HepG2 (cell line): ENCODE results near the gene VDR. TPM values are rescaled to one million over a fixed set of nuclear protein-coding genes. Genes with fewer than 3 reads are reported as not detected.

ENCODE experiments used
- ATAC-seq: fragments of 200-7000 bp; cut with Tn5 transposase; 3 replicates; pipeline ENCODE4 v1.9.1; 2020; ENCODE audit warnings: mild to moderate bottlenecking, moderate library complexity
- BruUV-seq: library from RNA; stranded (reverse); fragments of 400-500 nt; replicated peaks from 2 replicates; lab custom pipeline; 2021; lab: Mats Ljungman, UMichigan
- CTCF ChIA-PET: fragments of 300-600 bp; formaldehyde crosslinking; extraction: SDS; loops from one replicate; lab custom pipeline; 2021; ENCODE audit warnings: low total read pairs, inconsistent platforms, low intra/inter-chr PET ratio; lab: Yijun Ruan, JAX
- POLR2A ChIA-PET: fragments of 350-600 bp; sonication (Branson Sonifier 250); formaldehyde crosslinking; loops from one replicate; lab custom pipeline; 2020; ENCODE audit warnings: antibody characterized with exemption, inconsistent platforms; lab: Yijun Ruan, JAX
- DNase-seq: peaks from one replicate; pipeline ENCODE4 v3.0.0-alpha.2; 2015; ENCODE audit warnings: low spot score
- FAIRE-seq: peaks from 3 replicates; lab custom pipeline; 2011; peaks lifted over from hg19 to GRCh38; lab: Jason Lieb, UNC
- H2AFZ ChIP-seq: one replicate; pipeline ENCODE4 v1.6.1; 2011; ENCODE audit warnings: low read length, inconsistent platforms
- H3K27ac ChIP-seq: fragments of 300-600 bp; 3 replicates; pipeline ENCODE4 v1.8.0; 2011; ENCODE audit warnings: mixed run types, mild to moderate bottlenecking, mixed read lengths, low read length, inconsistent platforms; ENCODE audit not compliant: insufficient read depth; ENCODE audit errors: extremely low read length
- H3K27me3 ChIP-seq, 2 experiments: fragments of 200-600 bp in 1 of 2; 2 replicates in 1 of 2; 3 replicates in 1 of 2; pipeline versions ENCODE4 v1.6.0 to v1.8.0; 2011; ENCODE audit warnings: low read length in 2 of 2, mild to moderate bottlenecking in 2 of 2, moderate library complexity in 2 of 2, inconsistent platforms in 1 of 2; ENCODE audit not compliant: insufficient read depth in 2 of 2, control insufficient read depth in 1 of 2
- H3K36me3 ChIP-seq, 2 experiments: fragments of 200-600 bp in 1 of 2; replicated peaks in 1 of 2; 2 replicates in 1 of 2; 3 replicates in 1 of 2; pipeline versions ENCODE4 v1.5.1 to v1.8.0; 2011; ENCODE audit warnings: low read length in 2 of 2, inconsistent platforms in 1 of 2; ENCODE audit not compliant: insufficient read depth in 2 of 2, control insufficient read depth in 1 of 2
- H3K4me1 ChIP-seq: 2 replicates; pipeline ENCODE4 v1.5.1; 2012; ENCODE audit warnings: low read length, inconsistent platforms; ENCODE audit not compliant: insufficient read depth
- H3K4me2 ChIP-seq: 2 replicates; pipeline ENCODE4 v1.6.0; 2011; ENCODE audit warnings: low read depth, low read length, inconsistent platforms
- H3K4me3 ChIP-seq, 3 experiments: fragments of 200-600 bp in 1 of 3; sonication (generic), shearing (Covaris generic) in 1 of 3; replicated peaks in 1 of 3; 2 replicates each; pipeline ENCODE4 v1.5.1; 2011 to 2016; ENCODE audit warnings: low read length in 3 of 3, inconsistent platforms in 2 of 3, low read depth in 2 of 3, mild to moderate bottlenecking in 2 of 3, control low read depth in 1 of 3, mixed read lengths in 1 of 3; ENCODE audit not compliant: insufficient read depth in 1 of 3
- H3K79me2 ChIP-seq: one replicate; pipeline ENCODE4 v1.6.1; 2011; ENCODE audit warnings: low read length, inconsistent platforms; ENCODE audit not compliant: insufficient read depth
- H3K9ac ChIP-seq: 2 replicates; pipeline ENCODE4 v1.6.0; 2011; ENCODE audit warnings: mild to moderate bottlenecking, low read depth, low read length, inconsistent platforms; ENCODE audit not compliant: insufficient read depth
- H3K9me3 ChIP-seq: 2 replicates; pipeline ENCODE4 v1.5.1; 2012; ENCODE audit warnings: mild to moderate bottlenecking, low read length
- H4K20me1 ChIP-seq: 2 replicates; pipeline ENCODE4 v1.6.0; 2011; ENCODE audit warnings: inconsistent platforms, mild to moderate bottlenecking, low read length, moderate library complexity; ENCODE audit not compliant: insufficient read depth
- CEBPB ChIP-seq: IDR thresholded peaks from 2 replicates; pipeline ENCODE4 v1.6.1; 2011; ENCODE audit warnings: low read depth, low read length, improper control_type of control experiment, borderline replicate concordance
- CHD4 ChIP-seq: fragments of 200-600 bp; sonication (generic); IDR thresholded peaks from 2 replicates; pipeline ENCODE4 v1.7.0; 2017; ENCODE audit warnings: mild to moderate bottlenecking, low read length, borderline replicate concordance
- DR1 ChIP-seq: sonication (generic); formaldehyde crosslinking; IDR thresholded peaks from 2 replicates; pipeline ENCODE4 v1.8.0; 2021; ENCODE audit warnings: mild to moderate bottlenecking, missing genetic modification reagents, inconsistent platforms
- ELF4 ChIP-seq: sonication (generic); formaldehyde crosslinking; IDR thresholded peaks from 2 replicates; pipeline ENCODE4 v1.5.0; 2020; ENCODE audit warnings: missing genetic modification reagents, mild to moderate bottlenecking, moderate library complexity, borderline replicate concordance
- HOXA7 ChIP-seq: sonication (generic); formaldehyde crosslinking; IDR thresholded peaks from 2 replicates; pipeline ENCODE4 v1.8.1; 2022; ENCODE audit warnings: mild to moderate bottlenecking, missing genetic modification reagents, moderate library complexity
- JDP2 ChIP-seq: sonication (generic); formaldehyde crosslinking; IDR thresholded peaks from 2 replicates; pipeline ENCODE4 v1.8.1; 2022; ENCODE audit warnings: missing genetic modification reagents, borderline replicate concordance
- KDM5B ChIP-seq: sonication (generic); formaldehyde crosslinking; IDR thresholded peaks from 2 replicates; pipeline ENCODE4 v1.4.0; 2020; ENCODE audit warnings: missing genetic modification reagents, mild to moderate bottlenecking, borderline replicate concordance
- MAFF ChIP-seq: IDR thresholded peaks from 2 replicates; pipeline ENCODE4 v1.6.1; 2011; ENCODE audit warnings: low read depth, low read length, improper control_type of control experiment
- MEF2D ChIP-seq: sonication (generic); formaldehyde crosslinking; IDR thresholded peaks from 2 replicates; pipeline ENCODE4 v1.5.1; 2020; ENCODE audit warnings: mild to moderate bottlenecking, missing genetic modification reagents
- MEIS1 ChIP-seq: sonication (generic); formaldehyde crosslinking; IDR thresholded peaks from 2 replicates; pipeline ENCODE4 v1.9.0; 2021; ENCODE audit warnings: mild to moderate bottlenecking, missing genetic modification reagents, moderate library complexity, borderline replicate concordance
- PRPF4 ChIP-seq: fragments of 200-400 bp; formaldehyde crosslinking; IDR thresholded peaks from 2 replicates; pipeline ENCODE4 v1.6.1; 2016; ENCODE audit warnings: low read length, low read depth; ENCODE audit not compliant: poor library complexity, severe bottlenecking
- SIN3A ChIP-seq: IDR thresholded peaks from 2 replicates; pipeline ENCODE4 v1.6.1; 2011; ENCODE audit warnings: low read depth, mild to moderate bottlenecking, control low read depth, low read length, borderline replicate concordance
- ZBTB20 ChIP-seq: sonication (generic); formaldehyde crosslinking; IDR thresholded peaks from 2 replicates; pipeline ENCODE4 v1.8.1; 2023; ENCODE audit warnings: missing genetic modification reagents, low read depth, mild to moderate bottlenecking, borderline replicate concordance
- ZBTB7B ChIP-seq: sonication (generic); formaldehyde crosslinking; IDR thresholded peaks from 2 replicates; pipeline ENCODE4 v1.4.0; 2020; ENCODE audit warnings: missing genetic modification reagents
- ZNF121 ChIP-seq: sonication (generic); formaldehyde crosslinking; IDR thresholded peaks from 2 replicates; pipeline ENCODE4 v1.5.0; 2020; ENCODE audit warnings: mild to moderate bottlenecking, missing genetic modification reagents
- ZNF550 ChIP-seq: sonication (generic); formaldehyde crosslinking; IDR thresholded peaks from 2 replicates; pipeline ENCODE4 v1.4.0; 2020; ENCODE audit warnings: mild to moderate bottlenecking, missing genetic modification reagents, borderline replicate concordance
- ZNF570 ChIP-seq: sonication (generic); formaldehyde crosslinking; IDR thresholded peaks from 2 replicates; pipeline ENCODE4 v1.4.0; 2020; ENCODE audit warnings: mild to moderate bottlenecking, missing genetic modification reagents, borderline replicate concordance
- ZNF598 ChIP-seq: sonication (generic); formaldehyde crosslinking; IDR thresholded peaks from 2 replicates; pipeline ENCODE4 v1.5.1; 2020; ENCODE audit warnings: mild to moderate bottlenecking, missing genetic modification reagents, borderline replicate concordance
- WGBS: methylation state at CpG from one replicate; pipeline ENCODE4 v1.1.6; 2017; ENCODE audit warnings: low lambda C conversion rate; 5-methylcytosine and 5-hydroxymethylcytosine counted together
- in situ Hi-C: cut with HindIII; loops from 2 replicates; pipeline ENCODE4 v1.10.0; 2017; ENCODE audit warnings: low pct_unique_long_range_greater_than_20kb; ENCODE audit not compliant: extremely low pct_ligation_motif_present
- intact Hi-C: fragments of 100-400 bp; cut with micrococcal nuclease; formaldehyde crosslinking; loops from one replicate; pipeline ENCODE4 v1.10.0; 2022; ENCODE audit not compliant: unreplicated experiment
- polyA plus RNA-seq, 8 experiments: library from polyadenylated mRNA; depleted of rRNA in 3 of 8; stranded (reverse) in 7 of 8; unstranded in 1 of 8; fragments of >200 nt; fragmentation: Illumina TruSeq in 4 of 8; extraction: Trizol in 4 of 8; gene quantifications; 2 replicates each; pipeline versions ENCODE4 v1.2.1 to v1.2.3, GENCODE V29; 2011 to 2016; ENCODE audit warnings: low read depth in 4 of 8, missing spikeins in 1 of 8, mixed read lengths in 1 of 8; ENCODE audit not compliant: insufficient read depth in 1 of 8
- total RNA-seq, 5 experiments: library from RNA; depleted of rRNA; stranded (reverse); fragments of >200 nt; fragmentation: Illumina TruSeq; extraction: Trizol; gene quantifications; 2 replicates each; pipeline ENCODE4 v1.2.3, GENCODE V29; 2016; ENCODE audit warnings: low read depth in 1 of 5
- TF ChIP-seq, protein P1 (sequence below): sonication (generic); formaldehyde crosslinking; IDR thresholded peaks from 2 replicates; pipeline ENCODE4 v1.4.0; 2020; ENCODE audit warnings: missing genetic modification reagents

Gene VDR
- total and polyA plus RNA-seq, 2 of the 13 experiments (the other 11 are each of a cell fraction or from before 2014, with no cell fraction given): 0.08 to 0.33 TPM

DNA sequence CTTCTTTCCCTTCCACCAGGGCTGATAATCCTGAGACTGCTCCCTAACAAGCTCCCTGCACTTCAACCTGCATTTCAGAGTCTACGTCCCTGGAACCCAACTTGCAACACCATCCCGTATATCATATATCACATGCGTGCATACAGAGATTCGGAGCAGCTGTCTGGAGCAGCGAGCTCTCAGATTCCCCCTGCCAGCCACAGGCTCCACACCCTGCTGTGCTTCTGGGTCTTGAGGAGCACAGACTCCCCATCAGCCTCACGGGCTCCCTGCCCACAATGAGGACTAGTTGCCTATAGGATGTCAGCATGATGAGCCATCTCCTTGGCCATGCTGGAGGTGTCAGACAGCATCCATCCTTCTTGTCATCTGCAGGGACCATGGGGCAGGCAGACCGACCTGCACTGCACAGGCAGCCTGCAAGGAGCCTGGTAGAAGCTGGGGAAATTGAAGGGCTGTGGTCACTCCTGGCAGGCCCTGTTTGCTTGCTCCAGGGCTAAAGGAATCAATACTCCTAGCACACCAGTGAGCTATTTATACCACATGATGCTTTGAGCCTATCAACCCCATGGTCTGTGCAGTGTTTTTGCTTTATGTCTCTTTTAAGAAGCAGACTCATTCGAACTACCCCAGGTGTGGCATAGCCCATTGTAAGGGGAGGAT, 65.4 kb downstream of the VDR start:
- POLR2A ChIA-PET: interaction anchor here (1.0 to 1.5 kb wide), 2 partner anchors 11 to 19 kb away, joined by 3 to 7 read pairs; no protein-coding TSS in a partner anchor
- H3K79me2 ChIP-seq: no peaks in the 10 kb centered on the region
- no peak overlapping the region for H3K27ac ChIP-seq
- no peak; the same call in 2 of the 3 replicates for ATAC-seq
- H3K27me3 ChIP-seq: peaks cover 3 to 9% of the 10 kb centered on the region in 2 experiments; a peak in 3 of 5 replicates
- DNase-seq: no peak
- H3K36me3 ChIP-seq: no peaks in the 10 kb centered on the region
- intact Hi-C loops: no loop called here
- no peak overlapping the region for H2AFZ ChIP-seq
- no peak overlapping the region for H3K4me2 ChIP-seq
- CTCF ChIA-PET: interaction anchor here (0.7 to 2.9 kb wide), 8 partner anchors 13 to 124 kb away, joined by 3 to 33 read pairs (median 9); no protein-coding TSS in a partner anchor
- WGBS: 42% methylated on average over 7 of the region's 8 CpGs
- TF ChIP-seq CHD4 (no peak), ZNF121 (CRISPR knock-in tag) (no peak), KDM5B (CRISPR knock-in tag) (no peak), ZNF550 (CRISPR knock-in tag) (no peak), ZNF570 (no peak), ZBTB7B (CRISPR knock-in tag) (no peak), ZBTB20 (CRISPR knock-in tag) (no peak), MEF2D (CRISPR knock-in tag) (no peak), PRPF4 (no peak), ZNF598 (no peak), DR1 (no peak), ELF4 (CRISPR knock-in tag) (no peak), HOXA7 (CRISPR knock-in tag) (no peak), JDP2 (CRISPR knock-in tag) (no peak), MAFF (no peak), CEBPB (no peak), SIN3A (no peak), MEIS1 (CRISPR knock-in tag) (no peak)
- TF ChIP-seq, protein P1, sequence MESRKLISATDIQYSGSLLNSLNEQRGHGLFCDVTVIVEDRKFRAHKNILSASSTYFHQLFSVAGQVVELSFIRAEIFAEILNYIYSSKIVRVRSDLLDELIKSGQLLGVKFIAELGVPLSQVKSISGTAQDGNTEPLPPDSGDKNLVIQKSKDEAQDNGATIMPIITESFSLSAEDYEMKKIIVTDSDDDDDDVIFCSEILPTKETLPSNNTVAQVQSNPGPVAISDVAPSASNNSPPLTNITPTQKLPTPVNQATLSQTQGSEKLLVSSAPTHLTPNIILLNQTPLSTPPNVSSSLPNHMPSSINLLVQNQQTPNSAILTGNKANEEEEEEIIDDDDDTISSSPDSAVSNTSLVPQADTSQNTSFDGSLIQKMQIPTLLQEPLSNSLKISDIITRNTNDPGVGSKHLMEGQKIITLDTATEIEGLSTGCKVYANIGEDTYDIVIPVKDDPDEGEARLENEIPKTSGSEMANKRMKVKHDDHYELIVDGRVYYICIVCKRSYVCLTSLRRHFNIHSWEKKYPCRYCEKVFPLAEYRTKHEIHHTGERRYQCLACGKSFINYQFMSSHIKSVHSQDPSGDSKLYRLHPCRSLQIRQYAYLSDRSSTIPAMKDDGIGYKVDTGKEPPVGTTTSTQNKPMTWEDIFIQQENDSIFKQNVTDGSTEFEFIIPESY (CRISPR knock-in tag): no peak
- in situ Hi-C loops: loop anchor here (5.0 kb wide), 2 partner anchors 52 to 122 kb away; no protein-coding TSS in a partner anchor
- no peaks in the 10 kb centered on the region for H4K20me1 ChIP-seq
- BruUV-seq: no TSS peak
- no peak for FAIRE-seq
- no peak overlapping the region for H3K4me3 ChIP-seq
- H3K9ac ChIP-seq: no peak overlapping the region
- H3K4me1 ChIP-seq: no peaks in the 10 kb centered on the region; the same call in 1 of the 2 replicates
- H3K9me3 ChIP-seq: no peaks in the 10 kb centered on the region
